Esophagus mucosa (tissue), 1 donor: Measurements from ENCODE around the gene RASL12. TPM values are rescaled to one million over a fixed set of nuclear protein-coding genes. Genes with fewer than 3 reads are reported as not detected.
"Not testable (repeated sequence)": the region's sequence is repeated elsewhere in the genome, so short reads cannot be mapped to it uniquely, and the experiment has no call there.

Source experiments
- ATAC-seq: fragments of 200-7000 bp; cut with Tn5 transposase; one replicate; pipeline ENCODE4 v1.9.1; 2020
- total RNA-seq: library from RNA; stranded (reverse); gene quantifications from one replicate; pipeline ENCODE4 v1.2.4, GENCODE V29; 2023
- donor health status: DM: yes; HTN: yes; CAD: no.

RASL12 gene
- total RNA-seq: 1.5 TPM

DNA sequence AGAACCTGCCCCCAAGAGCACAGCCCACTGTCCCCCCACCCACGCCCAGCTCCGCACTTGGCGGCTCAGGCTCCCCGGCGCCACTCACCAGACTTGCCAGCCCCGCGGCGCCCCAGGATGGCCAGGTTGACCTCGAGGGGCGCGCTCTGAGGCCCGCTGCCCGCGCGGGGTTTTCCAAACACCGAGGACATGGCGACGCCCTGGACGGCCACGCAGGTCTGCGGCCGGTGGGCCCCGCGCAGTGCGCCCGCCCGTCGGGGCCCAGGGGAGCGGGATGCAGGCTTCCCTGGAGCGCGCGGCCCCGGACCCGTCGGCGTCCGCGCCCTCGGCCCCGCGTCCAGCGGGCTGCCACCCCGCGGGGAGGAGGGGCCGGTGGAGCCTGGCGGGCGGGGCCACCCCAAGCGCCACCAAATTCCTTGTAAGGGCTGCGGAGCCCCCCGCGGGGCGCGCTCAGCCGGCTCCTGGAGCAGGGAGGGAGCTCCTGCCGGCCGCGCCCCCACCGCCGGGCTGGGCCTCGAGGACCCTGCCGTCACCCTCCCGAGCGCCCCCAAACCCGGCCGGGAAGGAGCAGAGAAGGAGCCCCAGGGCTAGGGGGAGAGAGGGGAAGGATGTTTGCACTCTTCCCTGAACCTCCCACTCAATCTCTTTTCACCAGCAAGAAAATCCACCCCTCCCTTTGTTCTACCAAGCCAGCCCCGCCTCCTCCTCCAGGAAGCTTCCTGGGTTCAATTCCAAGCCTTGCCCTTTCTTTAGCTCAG, at the start of gene RASL12:
Gene RASL12, minus strand, starts transcription at position 347 of the 758 bp plus-strand sequence. Its CDS starts 156 bp downstream, at position 191.
- ATAC-seq: peak; percentile 18

DNA sequence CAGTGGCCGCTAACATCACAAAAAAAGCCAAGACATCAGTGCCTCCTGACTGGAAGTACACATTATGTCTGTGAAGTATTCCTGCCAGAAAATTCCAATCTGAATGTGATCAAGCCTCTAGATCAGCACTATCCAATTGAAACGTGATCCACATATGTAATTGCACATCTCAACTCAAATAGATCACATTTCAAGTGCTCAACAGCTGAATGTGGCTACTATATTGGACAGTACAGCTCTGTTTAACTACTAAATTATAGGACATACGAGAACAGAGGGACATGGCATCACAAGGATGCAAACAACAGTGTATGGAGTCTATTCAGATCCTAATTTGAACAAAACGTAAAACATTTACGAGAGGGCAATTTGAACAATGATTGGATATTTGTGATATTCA, 47.8 kb upstream of the RASL12 start:
- ATAC-seq: no peak

DNA sequence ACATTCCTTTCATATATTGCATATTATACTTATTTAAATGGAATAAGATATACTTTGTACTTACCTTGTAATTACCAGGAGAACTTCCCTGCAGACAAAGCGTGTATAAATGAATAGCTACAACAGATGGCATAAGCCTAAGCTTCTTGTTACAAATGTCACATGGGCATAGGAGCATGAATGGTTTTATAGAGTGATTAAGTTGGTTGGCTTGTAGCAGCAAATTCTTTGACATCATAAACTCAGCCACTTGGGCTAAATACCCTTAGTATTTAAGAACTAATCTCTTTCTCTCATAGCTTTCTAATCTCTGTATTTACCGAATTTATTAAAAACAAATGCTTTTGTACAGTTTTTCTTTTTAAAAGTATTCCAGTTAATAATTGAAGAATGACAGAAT, 47.3 kb upstream of the RASL12 start, which contains the start of gene UBAP1L:
Gene UBAP1L, minus strand, starts transcription at position 115 of the 400 bp plus-strand sequence. CDS start 8,985 bp downstream, outside the sequence.
- no peak for ATAC-seq

DNA sequence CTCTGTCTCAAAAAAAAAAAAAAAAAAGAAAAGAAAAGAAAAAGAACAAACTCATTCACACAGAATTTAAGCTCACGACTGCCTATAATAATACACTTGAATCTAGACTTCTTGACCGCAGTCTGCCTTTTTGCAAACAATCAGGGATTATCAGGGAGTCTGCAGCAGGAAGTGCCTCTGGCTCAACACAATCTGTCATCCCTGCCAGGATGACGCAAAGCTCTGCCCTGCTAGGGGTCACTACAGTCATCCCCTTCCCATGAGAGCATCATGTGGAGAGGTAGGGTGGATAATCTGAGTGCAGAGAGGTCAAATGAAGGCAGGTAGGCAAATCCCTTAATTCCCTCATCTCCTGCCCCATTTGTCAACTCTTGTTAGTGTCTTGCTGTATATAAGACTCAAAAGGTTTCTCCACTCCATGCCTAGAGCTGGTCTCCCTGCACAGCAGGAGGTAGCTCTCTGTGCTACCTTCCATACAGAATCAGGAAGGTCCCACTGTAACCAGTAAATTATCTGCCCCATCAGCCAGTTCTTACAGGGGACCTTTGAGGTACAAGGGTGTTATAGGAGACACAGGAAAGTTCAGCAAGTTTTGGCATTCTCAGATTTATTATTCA, 43.0 kb upstream of the RASL12 start:
- ATAC-seq: peak; percentile 92

DNA sequence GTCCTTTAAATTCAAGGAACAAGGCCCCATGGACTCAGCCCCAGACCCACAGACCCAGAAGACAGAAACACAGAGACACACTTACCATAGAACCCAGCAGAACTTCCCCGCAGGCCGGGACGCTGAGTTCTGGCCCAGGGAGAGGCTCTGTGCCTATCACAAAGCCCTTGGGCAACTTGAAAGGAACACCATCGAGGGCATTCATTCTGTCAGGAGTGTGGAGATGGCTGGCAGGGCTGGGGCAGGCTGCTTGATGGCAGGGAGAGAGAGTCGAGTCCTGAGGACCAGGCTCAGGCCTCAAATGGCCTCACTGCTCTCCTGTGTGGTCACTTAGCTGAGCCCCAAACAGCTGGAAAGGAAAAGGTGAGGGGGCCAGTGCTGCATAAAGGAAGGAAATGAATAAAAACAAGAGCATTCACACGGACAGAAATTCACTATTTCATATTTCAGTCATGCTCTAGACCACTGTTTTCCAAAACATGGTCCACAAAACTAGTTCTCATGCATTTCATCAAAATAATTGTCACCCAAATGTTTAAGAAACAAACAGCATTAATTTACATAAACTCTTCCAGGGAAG, 38.3 kb upstream of the RASL12 start:
- ATAC-seq: no peak

DNA sequence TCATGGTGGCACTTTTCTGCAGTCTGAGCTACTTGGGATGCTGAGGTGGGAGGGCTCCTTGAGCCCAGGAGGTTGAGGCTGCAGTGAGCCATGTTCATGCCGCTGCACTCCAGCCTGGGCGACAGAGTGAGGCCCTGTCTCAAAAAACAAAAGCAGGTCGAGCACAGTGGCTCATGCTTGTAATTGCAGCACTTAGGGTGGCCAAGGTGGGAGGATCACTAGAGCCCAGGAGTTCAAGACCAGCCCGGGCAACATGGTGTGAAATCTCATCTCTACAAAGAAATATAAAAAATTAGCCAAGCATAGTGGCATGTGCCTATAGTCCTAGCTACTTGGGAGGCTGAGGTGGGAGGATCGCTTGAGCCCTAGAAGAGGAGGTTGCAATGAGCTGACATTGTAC, 37.2 kb upstream of the RASL12 start:
- no peak for ATAC-seq

GRCh38 chr15:65102912-65103311, 35.1 kb upstream of the RASL12 start:
- ATAC-seq: no peak

DNA sequence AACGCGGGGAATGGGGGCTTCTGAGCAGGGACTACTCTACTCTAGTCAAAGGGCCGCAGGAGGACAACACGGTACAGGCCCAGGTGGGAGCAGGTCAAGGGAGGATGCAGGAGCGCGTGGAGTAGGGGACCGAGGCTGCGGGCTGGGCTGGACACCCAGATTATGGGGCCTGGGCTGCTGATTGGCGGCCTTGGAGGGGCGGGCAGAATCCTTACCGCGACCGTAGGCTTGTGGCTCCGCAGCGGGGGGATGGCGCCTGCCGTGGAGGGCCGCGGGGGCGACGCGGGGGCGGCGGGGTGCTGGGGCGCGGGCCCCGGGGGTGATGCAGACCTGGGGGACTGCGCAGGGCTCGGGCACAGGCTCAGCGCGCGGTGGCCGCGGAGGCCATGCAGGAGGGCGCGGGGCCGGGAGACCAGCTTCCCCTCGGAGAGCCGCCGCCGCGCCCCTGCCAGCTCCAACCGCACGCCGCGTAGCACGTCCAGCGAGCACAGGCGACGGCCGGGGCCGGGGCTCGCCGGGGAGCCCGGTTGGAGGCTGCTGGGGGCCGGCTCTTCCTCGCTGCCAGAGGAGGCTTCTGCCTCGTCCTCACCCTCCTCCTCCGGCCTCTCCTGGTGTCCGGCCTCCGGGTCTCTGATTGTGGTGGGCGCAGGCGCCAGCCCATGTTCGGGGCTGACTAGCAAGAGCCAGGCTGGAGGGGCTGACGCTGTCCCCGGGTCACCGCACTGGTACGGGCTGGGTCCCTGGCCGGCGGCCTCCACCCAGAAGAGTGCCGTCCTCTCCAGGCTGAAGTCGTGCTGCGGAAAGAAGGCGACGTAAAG, 34.3 kb upstream of the RASL12 start:
- ATAC-seq: no peak

DNA sequence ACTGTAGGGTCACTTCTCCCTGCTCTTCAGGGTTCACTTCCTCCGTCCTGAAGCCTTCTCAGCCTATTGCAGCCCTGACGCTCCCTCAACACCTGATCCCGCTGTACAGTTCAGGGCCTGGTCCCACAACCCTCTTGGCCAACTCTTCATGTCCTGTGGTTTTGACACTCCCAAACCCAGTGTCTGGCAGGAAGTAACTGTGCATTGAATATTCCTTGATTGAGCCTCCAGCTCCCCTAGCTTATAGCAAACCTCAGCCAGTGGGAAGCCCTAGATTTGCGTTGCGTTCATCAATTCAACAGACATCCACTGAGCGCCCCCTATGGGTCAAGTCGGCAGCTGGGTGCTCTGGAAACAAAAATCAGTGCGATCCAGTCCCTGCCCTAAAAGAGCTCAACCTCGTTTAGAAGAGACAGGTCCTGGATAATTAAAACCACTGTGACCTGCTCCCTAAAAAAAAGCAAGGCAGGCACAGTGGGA, 33.7 kb upstream of the RASL12 start:
- peak; percentile 57 for ATAC-seq

- ATAC-seq: peak; percentile 83
These were observed 32.7 kb upstream of the RASL12 start for GRCh38 chr15:65100442-65100841.

- not testable (repeated sequence) for ATAC-seq
These were observed 32.0 kb upstream of the RASL12 start for GRCh38 chr15:65099801-65100200.

DNA sequence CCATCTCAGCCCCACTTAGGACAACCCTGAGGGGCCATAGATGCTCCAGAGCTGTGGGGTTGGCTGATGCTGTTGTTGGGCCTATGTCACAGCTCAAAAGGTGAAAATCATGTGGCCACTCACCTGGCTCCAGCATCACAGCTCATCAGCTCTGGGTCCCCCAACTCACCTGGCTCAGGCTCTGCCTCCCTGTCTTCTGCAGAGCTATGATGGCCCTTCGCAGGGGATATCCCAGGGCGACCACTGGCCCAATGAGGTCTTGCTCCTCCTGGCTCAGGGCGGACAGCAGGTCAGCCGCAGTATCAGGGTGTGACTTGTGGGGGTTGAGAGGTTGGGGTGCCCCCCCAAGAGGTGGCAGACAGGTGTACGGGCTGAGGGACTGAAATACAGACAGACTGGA, 31.5 kb upstream of the RASL12 start:
- ATAC-seq: no peak

GRCh38 chr15:65097651-65098263, 30.0 kb upstream of the RASL12 start:
- no peak for ATAC-seq

- ATAC-seq: no peak
These were observed 28.9 kb upstream of the RASL12 start for GRCh38 chr15:65096481-65097385.

DNA sequence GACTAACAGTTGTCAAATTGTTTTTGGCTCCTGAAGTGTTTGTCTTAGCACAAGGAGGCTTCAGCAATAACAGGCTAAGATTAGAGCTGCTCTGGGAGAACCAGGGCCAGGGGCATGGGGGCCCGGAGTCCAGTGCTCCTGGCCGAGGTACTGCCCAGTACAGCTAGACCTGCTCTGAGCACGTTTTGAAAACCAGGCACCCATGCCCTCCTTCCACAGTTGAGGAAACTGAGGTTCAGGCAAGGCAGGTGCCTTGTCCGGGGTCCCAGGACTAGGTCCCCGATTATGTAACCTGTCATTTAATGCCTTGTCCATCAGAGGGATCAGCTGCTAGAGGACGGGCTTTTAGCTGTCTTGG, 27.9 kb upstream of the RASL12 start:
- ATAC-seq: no peak

DNA sequence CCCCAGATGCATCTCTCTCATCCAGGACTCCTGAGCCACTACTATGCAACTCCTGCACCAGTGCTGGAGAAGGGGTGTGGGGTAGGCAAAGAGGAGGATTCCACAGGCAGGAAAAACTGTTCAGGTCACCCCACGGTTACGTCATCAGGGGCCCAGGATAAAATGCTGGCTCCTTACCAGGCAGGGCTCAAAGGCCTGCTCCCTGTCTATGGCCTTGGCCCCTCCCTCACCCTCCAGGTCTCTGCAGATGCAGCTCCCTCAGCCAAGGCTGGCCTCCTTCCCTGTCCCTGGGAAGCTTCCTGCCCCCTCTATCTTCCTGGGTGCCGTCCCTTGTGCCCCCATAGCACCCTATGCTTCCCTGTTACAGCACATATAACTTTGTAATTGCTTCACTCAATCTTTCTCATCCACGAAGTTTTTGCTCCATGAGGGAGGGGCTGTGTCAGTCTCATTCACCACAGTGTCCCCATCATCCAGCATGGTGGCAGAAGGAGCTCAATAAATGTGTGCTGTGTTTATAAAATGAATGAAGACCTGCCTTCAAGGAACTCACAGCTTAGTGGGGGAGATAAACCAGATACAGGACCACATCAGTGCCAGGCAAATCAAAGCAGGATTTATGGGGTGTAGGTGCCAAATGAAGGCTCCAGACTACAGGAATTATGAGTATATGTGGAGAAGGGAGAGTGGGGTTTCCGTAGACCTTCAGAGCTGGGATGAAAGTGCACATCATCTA, 27.4 kb upstream of the RASL12 start:
- ATAC-seq: peak; percentile 22

- no peak for ATAC-seq
These were observed 26.7 kb upstream of the RASL12 start for GRCh38 chr15:65094294-65094995.

- ATAC-seq: not testable (repeated sequence)
These were observed 26.0 kb upstream of the RASL12 start for GRCh38 chr15:65093793-65094170.

GRCh38 chr15:65092911-65093792, 25.4 kb upstream of the RASL12 start:
- ATAC-seq: no peak
